RPMI8226 (cell line): ENCODE data around the gene CCDC12.
"Not testable (repeated sequence)": the region's sequence is repeated elsewhere in the genome, so short reads cannot be mapped to it uniquely, and the experiment has no call there.

Experiments
- DNase-seq: peaks from one replicate; pipeline ENCODE4 v3.0.0-alpha.2; 2015

Gene CCDC12

GRCh38 chr3:46918634-46919033 lies 57.9 kb downstream of the CCDC12 start:
- no peak for DNase-seq

DNA sequence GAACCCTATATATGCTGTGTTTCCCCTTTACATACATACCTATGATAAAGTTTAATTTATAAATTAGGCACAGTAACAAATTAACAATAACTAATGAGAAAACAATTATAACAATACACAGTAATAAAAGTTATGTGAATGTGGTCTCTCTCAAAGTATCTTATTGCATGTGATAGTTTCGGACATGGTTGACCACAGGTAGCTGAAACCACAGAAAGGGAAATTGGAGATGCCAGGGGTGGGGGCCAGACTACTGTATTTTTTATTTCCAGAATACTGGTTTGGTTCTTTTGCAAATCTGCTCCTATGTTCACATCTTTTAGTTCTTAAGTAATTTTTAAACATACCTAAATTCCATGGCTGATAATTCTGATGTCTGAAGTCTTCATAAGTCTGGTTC lies 58.3 kb downstream of the CCDC12 start:
- no peak for DNase-seq

DNA sequence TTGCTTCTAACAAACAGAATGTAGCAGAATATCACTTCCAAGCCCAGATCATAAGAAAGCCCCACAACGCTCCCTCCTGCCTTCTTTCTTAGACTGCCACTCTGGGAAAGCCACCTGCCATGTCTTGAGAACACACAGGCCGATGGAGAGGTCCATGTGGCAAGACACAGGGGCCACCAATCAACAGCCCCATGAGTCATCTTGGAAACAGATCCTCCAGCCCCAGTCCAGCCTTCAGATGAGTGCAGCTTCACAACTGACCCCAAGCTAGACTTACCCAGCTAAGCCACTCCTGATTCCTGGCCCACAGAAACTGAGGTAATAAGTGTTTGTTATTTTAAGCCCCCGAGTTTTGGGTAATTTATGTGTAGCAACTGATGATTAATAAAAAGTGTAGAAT lies 59.3 kb downstream of the CCDC12 start:
- no peak for DNase-seq

- peak; percentile 47 for DNase-seq
These were observed 59.7 kb downstream of the CCDC12 start for GRCh38 chr3:46916799-46917198.

DNA sequence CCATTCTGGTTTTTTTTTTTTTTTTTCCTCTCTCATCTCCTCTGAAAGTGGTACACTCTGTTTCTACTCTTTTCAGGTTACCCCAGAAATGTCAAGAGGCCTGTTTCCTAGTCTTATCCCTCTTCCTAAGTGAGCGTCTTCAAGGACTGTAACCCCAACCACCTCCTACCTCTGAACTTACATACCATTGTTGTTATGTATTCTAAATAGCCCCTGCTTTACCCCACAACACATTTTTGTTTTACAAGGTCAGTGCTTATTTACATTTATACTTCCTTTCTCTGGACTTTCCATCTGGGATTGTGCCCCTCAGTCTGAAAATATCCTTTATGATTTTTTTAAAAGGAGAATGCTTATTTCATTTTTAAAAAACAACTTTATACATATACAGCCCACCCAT lies 60.3 kb downstream of the CCDC12 start:
- no peak for DNase-seq

DNA sequence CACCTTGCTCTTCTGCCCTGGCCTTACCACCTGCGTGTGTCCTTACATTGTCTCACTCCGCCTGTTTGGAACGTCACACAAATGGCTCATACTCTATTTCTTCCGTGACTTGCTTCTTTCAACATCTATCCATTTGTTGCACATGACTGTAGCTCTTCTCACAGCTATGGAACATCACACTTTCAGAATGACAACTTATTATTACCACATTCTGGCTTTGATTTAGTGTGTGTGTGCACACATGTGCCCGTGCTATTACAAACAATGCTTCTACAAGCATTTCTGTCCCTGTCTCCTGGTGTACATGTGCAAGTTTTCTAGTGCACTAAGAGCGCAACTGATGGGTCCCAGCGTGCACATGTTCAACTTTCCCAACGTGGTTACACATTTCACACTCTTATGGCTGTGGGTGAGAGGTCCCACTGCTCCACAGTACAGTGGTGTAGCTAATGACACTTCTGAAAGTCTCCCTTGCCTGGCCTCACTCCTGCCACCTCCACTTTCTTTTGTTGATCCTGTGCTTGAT lies 61.2 kb downstream of the CCDC12 start:
- DNase-seq = no peak

DNA sequence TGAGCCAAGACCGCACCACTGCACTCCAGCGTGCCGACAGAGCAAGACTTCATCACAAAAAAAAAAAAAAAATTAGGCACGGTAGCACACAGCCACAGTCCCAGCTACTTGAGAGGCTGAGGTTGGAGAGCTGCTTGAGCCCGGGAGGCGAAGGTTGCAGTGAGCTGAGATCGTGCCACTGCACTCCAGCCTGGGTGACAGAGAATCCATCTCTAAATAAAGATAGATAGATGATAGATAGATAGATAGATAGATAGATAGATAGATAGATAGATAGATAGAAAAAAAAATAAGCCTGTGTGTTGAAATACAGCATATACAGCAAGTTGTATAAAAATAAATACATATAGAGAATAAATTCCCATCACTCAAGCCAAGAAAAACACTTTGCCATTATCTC lies 61.7 kb downstream of the CCDC12 start:
- no peak for DNase-seq

- DNase-seq = peak; percentile 36
These were observed 62.9 kb downstream of the CCDC12 start for GRCh38 chr3:46913644-46914043.

DNA sequence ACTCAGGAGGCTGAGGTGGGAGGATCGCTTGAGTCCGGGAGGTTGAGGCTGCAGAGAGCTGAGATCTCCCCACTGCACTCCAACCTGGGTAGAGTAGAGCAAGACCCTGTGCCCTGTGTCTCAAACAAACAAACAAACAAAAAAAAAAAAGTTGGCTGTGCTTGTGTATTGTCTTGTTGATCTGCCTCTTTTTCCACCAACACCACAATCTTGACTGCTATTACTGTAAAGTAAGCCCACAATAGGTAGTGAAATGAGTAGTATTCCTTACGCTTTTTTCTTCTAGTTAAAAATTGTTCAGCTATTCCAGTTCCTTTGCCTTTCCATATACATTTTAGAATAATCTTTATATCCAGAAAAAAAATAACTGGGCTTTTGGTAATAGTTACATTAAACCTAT lies 63.6 kb downstream of the CCDC12 start:
- DNase-seq = no peak

- not testable (repeated sequence) for DNase-seq
These were observed 65.6 kb downstream of the CCDC12 start for GRCh38 chr3:46910914-46911313.

DNA sequence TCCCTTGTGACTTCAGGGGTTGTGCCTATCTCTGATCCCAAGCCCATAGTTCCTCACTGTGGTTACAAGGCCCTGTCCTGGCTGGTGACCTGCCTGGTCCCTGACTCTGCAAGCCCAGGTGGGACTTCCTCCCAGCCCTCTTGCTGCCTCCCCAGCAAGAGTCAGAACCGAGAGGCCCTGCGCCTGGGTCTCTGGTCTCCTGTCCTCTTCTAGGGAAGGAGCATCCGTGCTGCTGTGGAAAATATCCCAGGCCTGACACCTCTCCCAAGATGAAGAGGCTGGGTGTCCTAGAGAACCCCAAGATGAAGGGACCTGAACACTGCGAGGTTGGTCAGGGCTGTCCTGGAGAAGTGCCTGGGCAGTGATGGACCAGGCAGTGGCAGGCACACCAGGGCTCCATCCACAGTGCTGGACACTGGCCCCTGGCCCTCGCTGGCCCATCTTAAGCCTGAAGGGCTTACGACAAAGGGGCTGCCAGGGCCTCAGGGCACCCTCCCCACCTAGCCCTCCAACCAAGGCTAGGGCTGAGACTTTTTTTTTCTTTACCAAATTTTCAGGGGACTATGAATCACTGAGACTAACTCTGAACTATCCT lies 66.3 kb downstream of the CCDC12 start:
- no peak for DNase-seq

DNA sequence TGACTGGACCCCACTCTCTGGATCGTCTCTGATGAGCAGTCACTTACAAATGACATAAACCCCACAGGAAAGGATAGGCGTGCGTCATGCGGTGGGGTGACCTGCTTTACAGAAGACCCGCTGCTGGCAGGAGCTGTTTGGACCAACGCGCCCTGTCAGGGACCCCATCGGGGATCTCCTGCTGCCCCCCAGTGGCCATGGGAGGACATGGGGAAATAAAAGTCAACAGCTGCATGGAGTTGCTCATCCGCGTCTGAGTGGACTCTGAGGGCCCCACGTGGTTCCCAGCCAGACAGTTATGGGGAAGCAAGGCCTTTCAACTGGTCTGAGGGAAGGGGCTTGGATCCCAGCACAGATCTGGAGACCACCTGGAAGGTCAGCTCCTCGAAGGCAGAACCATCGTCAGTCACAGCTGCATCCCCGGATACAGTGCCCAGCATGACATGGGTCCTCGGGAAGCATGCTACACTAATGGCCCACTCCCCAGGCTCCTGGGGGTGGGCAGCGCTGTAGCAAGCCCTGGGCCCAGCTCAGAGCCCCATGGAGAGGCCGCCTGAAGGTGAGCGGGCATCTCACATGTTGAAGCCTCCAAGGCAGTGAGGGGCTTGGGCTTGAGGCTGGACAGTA lies 66.9 kb downstream of the CCDC12 start:
- peak; percentile 82 for DNase-seq

- DNase-seq = no peak
These were observed 67.5 kb downstream of the CCDC12 start for GRCh38 chr3:46908986-46909534.

GRCh38 chr3:46908294-46908985 lies 68.1 kb downstream of the CCDC12 start:
- no peak for DNase-seq

DNA sequence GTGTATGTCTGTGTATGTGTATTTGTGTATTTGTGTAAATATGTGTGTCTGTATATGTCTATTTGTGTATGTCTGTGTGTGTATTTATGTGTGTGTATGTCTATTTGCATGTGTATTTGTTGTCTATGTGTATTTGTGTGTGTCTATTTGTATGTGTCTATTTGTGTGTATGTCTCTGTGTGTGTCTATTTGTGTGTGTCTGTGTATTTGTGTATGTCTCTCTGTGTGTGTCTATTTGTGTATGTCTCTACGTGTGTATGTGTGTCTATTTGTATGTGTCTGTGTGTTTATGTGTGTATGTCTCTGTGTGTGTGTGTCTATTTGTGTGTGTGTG lies 68.6 kb downstream of the CCDC12 start:
- DNase-seq = no peak

- DNase-seq = no peak
These were observed 69.3 kb downstream of the CCDC12 start for GRCh38 chr3:46907271-46907670.

DNA sequence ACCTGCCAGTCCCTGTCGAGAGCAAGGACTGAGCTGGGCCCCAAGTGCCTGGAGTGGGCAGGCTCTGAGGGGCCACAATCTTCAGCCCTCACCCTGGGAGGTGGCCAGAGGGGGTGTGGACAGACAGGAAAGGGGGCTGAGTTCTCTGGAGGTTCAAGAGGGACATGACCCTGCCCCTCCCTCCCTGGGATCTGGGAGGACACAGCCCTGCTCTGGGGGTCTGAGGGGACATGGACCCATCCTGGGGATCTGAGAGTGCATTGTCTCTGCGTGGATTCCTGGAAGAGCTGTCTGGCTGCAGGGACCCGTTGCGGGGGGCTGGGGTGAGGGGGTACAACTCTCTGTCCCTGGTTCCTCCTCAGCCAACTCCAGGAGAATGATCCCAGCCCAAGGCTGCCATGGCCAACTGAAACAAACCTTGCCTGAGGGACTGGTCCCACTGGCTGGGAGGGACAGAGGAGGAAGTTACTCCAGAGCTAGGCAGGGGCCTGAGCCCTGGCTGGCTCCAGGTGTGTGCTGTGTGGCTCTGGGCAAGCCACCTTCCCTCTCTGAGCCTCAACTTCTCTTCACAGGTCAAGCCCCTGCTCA lies 70.0 kb downstream of the CCDC12 start:
- DNase-seq = no peak

DNA sequence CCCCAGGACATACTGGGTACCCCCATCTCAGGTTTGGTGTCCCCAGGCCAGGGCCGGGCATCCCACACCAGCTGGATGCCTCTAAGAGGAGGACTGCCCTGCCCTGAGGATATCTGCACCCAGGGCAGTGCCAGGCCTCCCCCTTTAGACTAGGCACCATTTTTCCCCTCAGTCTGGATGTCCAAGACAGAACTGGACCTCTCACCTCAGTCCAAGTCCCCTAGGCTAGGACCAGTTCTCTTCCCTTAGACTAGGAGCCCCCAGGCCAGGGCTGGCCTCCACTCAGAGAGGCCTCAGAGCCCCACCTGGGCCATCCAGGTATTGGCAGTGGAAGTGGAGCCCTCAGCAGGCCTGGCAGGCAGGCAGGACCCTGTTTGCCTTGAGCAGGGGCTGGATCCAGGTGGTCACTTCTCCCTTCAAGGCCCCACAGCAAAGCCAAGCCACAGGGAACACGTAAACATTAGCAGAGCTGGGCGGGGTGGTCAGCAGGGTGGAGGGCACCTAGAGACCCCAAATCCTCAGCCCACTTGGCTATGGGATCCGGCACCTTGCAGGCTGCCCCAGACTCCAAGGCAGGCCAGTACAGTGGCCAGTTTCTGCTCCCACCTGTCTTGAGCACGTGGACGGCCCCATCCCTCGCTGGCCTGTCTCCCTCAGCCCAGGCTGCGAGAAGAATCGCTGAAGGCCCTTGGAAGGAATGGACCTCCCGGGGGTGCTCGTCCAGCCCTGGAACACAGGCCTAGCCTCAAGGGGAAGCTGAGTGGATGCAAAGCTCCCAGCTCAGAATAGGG lies 70.7 kb downstream of the CCDC12 start:
- DNase-seq = no peak

DNA sequence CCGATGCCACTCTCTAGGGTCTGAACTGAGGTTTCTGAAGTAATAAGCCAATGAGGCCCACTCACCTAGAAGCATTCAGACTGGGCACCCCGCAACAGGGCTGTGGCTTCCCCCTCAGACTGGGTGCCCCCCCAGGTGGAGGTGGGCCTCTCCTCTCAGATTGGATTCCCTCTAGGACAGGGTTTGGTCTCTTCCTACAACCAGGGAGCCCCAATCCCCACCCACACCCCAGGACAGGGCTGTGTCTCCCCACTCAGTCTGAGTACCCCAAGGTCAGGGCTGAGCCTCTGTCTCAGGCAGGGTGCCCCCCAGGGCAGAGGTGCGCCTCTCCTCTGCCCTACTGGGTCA lies 71.4 kb downstream of the CCDC12 start:
- DNase-seq = no peak

DNA sequence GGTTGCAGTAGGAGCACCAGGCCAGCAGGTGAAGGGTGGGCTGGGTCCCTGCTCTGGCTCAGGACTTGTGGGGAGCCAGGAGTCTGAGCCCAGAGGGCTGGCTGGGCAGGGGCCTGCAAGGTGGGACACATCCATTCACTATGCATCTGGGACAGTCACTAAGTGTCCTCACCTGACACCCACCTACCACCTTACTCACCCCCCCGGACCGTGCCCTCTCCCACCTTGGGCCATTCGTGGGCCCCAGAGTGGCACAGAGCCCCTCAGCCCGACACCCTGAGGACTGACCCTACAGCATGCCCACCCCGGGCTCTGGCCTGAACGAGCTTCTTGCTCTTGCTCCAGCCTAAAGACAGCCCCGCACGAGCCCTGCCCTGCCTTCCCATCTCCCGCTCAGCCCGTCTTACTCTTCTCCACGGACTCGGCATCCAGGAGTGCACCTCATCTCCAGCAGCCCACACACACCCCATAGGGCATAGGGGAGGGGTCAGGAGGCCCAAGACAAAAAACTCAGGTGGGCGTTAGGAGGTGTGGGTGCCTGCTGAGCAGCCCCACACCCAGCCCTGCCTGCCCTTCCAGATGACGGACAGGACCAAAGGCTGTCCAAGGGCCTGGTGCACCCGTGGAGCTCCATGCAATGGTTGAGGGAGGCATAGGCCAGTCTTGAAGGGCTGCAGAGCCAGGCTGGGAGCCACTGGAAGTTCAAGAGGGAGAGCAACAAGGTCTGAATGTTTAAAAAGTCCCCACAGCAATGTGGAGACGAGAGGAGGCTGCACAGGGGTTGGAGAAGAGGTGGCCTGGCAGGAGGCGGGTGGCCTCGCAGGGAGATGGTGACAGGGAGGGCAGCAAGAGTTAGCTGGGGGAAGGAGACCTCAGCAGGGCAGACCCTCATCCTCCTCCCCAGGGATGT lies 72.0 kb downstream of the CCDC12 start:
- DNase-seq = no peak

DNA sequence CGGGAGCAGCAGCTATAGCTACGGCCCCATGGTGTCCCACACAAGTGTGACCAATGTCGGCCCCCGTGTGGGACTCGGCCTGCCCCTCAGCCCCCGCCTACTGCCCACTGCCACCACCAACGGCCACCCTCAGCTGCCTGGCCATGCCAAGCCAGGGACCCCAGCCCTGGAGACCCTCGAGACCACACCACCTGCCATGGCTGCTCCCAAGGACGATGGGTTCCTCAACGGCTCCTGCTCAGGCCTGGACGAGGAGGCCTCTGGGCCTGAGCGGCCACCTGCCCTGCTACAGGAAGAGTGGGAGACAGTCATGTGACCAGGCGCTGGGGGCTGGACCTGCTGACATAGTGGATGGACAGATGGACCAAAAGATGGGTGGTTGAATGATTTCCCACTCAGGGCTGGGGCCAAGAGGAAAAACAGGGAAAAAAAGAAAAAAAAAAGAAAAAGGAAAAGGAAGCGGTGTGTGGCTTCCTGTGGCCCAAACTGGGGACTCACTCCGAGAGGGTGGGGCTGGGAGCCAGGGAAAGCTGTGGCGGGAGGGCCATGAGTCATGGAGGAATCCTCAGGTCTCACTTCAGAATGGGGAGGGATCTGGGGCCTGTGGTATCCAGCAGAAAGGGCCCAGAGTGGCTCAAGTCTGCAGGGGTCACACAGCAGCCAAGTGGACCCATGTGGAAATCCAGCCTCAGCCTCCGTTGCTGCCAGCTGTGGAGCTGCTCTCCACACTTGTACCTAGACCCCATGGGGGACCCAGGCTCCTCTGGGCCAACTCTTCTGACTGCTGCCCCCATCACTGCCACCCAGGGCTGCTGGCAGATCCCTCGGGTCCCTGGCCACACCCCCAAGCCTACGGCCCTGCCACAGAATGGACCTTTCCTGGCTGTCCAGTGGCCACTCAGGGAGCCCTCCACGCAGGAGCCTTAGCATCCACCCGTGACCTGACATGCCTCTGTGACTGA lies 72.9 kb downstream of the CCDC12 start:
- DNase-seq = no peak
